Putamen (tissue), 1 donor: ENCODE data around the gene AGMO.
A peak's percentile ranks its signal among the peaks of the same experiment; 100 is the strongest.

Experiments
- DNase-seq: peaks from one replicate; pipeline ENCODE4 v3.0.0-alpha.2; 2016; ENCODE audit warnings: low spot score

The AGMO gene

GRCh38 chr7:15561835-15562234 lies at the start of gene AGMO:
Gene AGMO, minus strand, starts transcription at chr7:15562015.
- DNase-seq = peak; percentile 71

- DNase-seq = no peak
Observed at GRCh38 chr7:15610503-15610902, 48.7 kb upstream of the AGMO start.

DNA sequence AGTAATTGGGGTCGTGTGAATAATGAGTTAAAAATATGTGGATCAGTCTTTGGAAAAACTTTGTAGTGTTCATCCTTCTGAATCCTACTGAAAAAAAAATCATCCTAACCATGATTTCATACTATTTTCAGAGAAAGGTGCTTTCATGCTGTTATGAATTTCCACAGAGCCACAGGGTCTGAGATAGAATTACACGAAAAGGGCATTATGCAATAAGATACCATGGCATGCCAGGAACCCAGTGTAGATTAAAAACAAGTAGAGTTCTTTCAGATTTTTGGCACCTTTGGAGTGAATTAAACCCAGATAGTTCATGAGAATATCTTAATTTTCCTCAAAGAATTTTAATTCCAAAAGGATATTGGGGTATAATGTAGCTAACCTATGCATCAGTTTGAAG lies 47.5 kb upstream of the AGMO start:
- no peak for DNase-seq

- DNase-seq = no peak
Observed at GRCh38 chr7:15607529-15608210, 45.9 kb upstream of the AGMO start.

DNA sequence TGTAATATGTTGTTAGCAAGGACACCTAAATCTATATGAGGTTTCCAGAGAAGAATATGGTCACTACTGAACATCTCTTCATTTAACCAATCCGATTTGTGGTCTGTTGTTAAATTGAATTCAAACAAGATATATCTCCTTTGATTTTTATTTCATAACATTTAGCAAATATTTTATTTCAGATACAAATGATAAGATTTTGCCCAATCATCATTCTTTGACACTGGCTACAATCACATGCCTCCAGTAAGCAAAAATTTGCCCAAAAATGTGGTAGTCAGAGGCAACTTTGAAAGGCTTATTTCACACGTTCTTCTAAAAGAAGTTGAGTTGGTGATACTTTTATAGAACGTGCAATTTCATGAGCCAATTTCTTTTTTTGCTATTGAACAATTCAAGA lies 44.7 kb upstream of the AGMO start:
- DNase-seq = no peak

- DNase-seq = no peak
Observed at GRCh38 chr7:15604166-15604565, 42.4 kb upstream of the AGMO start.

- no peak for DNase-seq
Observed at GRCh38 chr7:15603124-15603523, 41.3 kb upstream of the AGMO start.

GRCh38 chr7:15602236-15602635 lies 40.4 kb upstream of the AGMO start:
- DNase-seq = no peak

DNA sequence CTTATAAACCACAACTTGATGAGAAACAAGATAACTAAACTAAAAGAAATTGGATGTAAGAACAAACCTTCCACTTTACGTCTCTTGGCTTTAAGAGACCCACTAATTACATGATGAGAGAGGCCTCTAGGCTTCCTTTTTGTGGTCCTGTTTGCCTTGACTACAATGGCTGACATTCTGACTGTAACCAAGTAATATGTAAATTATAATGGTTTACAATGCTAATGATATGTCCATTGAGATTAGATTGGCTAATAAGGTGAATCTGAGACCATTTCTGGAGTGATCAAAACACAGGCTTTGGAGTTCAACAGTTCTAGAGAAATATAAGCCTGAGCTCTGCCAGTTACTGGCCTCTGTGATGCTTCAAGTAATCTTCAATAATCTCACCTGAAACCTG lies 39.4 kb upstream of the AGMO start:
- no peak for DNase-seq

DNA sequence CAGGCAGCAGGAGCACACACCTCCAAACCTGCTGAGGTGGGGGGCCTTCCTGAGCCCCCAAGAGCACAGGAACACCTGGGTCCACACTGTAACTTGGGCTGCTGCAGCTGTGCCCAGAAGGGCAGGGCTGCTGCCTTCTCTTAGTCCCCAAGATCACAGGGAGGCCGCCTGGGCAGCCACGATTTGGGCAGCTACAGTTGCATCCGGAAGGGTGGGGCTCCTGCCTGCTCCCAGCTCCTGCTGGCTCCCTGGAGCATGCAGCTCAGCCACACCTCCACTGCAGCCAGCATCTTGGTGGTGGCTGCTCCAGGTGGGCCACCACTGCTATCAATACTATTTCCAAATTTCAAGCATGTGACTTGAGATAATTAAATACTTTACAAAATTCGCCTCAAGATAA lies 38.5 kb upstream of the AGMO start:
- no peak for DNase-seq

DNA sequence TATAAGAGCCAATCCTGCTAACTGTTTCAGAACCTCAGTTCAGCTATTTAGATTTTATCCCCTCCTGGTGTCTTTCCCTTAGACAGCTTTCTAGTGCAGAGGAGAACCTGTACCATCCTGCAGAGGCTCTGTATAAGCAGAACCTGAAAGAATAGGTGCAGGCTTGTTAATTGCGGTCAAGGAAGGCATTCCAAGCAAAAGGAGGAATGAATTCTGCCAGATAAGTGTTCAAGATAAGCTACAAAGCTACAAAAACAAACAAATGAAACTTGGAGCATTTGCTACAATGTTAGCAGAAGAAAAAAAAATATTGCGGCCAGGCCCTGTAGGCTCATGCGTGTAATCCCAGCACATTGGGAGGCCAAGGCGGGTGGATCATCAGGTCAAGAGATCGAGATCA lies 32.6 kb upstream of the AGMO start:
- no peak for DNase-seq

- DNase-seq = no peak
Observed at GRCh38 chr7:15593382-15593781, 31.6 kb upstream of the AGMO start.

- no peak for DNase-seq
Observed at GRCh38 chr7:15586266-15586665, 24.5 kb upstream of the AGMO start.

DNA sequence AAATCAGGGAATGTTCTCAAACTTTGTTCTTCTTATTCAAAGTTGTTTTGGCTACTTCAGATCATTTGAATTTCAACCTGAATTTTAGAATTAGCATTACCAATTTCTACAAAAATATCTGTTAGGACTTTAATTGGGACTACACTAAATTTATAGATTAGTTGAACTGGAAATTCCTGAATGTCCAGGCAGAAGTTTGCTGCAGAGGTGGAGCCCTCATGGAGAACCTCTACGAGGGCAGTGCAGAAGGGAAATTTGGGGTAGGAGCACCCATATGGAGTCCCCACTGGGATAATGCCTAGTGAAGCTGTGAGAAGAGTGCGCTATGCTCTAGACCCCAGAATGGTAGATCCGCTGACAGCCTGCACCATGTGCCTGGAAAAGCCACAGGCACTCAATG lies 22.8 kb upstream of the AGMO start:
- DNase-seq = no peak

DNA sequence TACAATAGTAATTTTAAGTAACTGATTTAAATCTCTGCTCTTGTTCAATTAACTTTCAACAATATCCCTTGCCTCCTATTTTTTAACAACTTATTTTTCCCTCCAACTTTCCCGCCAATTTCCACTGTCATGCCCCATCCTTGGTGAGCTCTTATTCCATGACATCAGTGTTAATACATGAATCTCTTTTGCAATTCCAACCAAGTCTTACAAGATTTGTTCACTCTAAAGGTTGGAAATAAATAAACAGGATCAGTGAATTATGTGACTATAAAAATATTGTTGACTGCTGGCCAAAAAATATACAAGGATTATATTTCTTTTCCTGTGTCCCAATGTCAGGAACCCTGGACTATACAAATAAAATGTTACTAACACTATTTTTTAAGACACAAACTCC lies 21.0 kb upstream of the AGMO start:
- DNase-seq = no peak

DNA sequence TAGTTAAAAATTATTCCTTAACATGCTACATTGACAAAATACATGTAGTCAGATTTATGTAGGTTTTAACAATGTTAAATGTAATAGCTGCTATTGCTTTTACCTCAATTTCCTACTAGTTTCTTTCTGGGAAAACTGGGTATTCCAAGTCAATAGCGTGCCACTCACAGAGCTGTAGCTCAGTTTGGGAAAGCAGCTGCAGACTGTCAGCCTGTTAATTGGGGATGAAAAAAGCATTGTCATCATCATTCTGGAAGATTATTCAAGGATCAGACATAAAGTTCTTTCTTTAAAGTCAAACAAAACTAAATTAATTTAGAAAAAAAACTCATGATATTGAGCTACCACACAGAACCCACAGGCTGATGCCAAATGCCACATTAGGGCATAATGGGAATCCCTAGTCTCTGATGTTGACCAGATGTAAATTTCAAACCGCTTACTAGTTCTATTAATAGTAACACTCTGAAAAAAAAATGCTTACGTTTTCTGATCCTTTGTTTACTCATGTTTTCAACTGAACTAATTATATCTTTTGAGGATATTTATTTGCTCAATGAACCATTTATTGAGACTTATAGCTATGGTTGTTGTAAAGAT lies 19.6 kb upstream of the AGMO start:
- DNase-seq = no peak

- DNase-seq = no peak
Observed at GRCh38 chr7:15580604-15581351, 19.0 kb upstream of the AGMO start.

GRCh38 chr7:15577600-15577999 lies 15.8 kb upstream of the AGMO start:
- DNase-seq = no peak

GRCh38 chr7:15571301-15571878 lies 9.6 kb upstream of the AGMO start:
- DNase-seq = no peak

- DNase-seq = no peak
Observed at GRCh38 chr7:15567652-15568051, 5.8 kb upstream of the AGMO start.

DNA sequence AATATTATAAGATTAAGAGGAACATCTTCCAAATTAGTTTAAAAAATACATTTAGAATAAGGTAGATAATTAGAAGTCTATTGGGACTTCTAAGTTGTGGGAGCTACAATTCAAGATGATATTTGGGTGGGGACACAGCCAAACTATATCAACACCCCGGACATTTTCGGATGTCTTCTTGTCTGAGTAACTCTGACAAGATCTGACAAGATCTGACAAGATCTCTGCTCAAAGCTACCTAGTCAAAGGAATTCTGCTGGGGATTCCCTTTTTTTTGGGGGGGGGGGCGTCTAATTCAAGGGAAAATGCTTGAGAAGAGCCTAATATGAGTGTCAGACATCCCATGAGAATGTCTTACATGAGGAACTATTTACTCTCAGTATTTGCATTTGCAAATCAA lies 5.2 kb upstream of the AGMO start:
- no peak for DNase-seq

DNA sequence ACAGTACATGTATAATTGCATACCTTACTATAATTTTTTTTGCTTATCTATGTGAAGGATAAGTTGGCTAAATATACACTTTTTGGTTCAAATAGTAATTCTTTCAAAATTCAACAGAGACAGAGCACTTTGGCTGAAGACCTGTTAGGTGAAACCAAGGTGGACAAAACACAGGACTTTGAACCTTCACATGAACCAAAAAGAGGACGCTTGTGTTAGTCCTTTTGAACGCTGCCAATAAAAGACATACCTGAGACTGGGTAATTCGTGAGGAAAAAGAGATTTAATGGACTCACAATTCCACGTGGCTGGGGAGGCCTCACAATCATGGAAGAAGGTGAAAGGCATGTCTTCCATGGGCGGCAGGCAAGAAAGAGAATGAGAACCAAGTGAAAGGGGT lies 4.7 kb upstream of the AGMO start:
- no peak for DNase-seq

DNA sequence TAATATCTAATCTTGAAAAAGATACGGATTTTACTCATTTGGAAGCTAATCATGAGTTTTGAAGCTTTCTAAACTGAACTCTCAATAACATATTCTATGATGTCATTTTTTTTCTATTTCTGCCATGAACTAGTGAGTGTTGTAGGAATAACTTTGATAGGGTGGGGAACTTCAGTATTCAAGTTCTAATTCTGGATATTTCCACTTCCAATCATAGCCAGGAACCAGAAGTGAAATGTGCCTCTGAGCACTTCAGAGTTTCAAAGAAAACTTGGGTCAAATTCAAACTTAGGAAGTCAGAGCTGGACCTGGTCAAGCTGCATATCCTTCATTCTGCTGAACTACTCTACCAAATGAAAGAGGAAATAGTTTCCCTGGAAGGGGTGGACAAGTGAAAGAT lies 847 bp downstream of the AGMO start:
- no peak for DNase-seq
